Stomach smooth muscle (tissue), 2 donors: Measurements from ENCODE around the gene BMP6.

Source experiments
- H3K27ac ChIP-seq: one replicate; pipeline ENCODE4 v1.7.0; 2013; ENCODE audit warnings: mild to moderate bottlenecking, low read length, inconsistent platforms
- H3K27me3 ChIP-seq, 2 donors: one replicate each; pipeline ENCODE4 v1.7.0; 2013; ENCODE audit warnings: low read length in 2 of 2; ENCODE audit not compliant: insufficient read depth in 2 of 2, control insufficient read depth in 1 of 2
- H3K36me3 ChIP-seq, 2 donors: one replicate each; pipeline ENCODE4 v1.7.0; 2013; ENCODE audit warnings: low read length in 2 of 2; ENCODE audit not compliant: control insufficient read depth in 2 of 2, insufficient read depth in 2 of 2
- H3K4me1 ChIP-seq: one replicate; pipeline ENCODE4 v1.7.0; 2013; ENCODE audit warnings: low read length; ENCODE audit not compliant: control insufficient read depth, insufficient read depth
- H3K4me3 ChIP-seq, 2 donors: one replicate each; pipeline ENCODE4 v1.7.0; 2013; ENCODE audit warnings: low read length in 2 of 2
- H3K9ac ChIP-seq, 2 donors: one replicate each; pipeline ENCODE4 v1.7.0; 2013; ENCODE audit warnings: low read length in 2 of 2, mild to moderate bottlenecking in 1 of 2
- H3K9me3 ChIP-seq, 2 donors: one replicate each; pipeline ENCODE4 v1.7.0; 2013; ENCODE audit warnings: low read length in 2 of 2; ENCODE audit not compliant: control insufficient read depth in 2 of 2
- donor health status: healthy.
- donor health status: Pancreatic carcinoma.

The BMP6 gene

DNA sequence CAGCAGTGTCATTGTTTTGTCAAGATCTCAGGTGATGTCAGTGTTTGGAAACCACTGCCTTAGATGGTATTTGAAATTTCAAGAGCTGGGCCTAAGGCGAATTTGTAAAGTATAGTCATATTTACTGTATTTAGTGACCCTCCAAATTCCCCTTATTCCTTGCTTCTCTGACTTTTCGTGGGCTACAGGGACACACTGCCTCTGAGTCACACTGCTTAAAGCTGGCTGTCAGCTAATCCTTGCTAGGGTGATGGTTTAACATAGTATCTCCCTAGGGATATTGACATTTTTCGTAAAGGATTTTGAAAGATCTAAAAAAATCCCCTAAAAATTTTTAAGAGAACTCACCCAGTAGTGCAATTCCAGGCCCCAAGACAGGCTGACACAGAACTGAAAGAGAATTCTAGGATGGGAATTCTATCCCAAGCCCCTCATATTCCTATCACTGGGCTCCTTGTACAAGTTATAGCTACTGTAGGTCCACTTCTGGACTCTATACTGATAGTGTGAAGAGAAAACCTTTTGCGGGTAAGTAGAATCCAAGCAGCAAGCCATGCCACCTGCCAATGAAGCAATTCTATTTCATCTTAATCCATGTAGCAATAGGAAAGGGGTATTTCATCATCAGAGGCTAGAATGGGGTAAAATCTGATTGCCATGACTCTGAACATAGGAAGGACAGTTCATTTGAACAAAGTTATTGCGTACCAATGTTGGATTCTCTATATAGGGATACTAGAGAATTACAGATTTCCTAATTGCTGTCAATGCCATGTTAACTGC, 4.3 kb downstream of the BMP6 start:
- peaks cover 26% of the 10 kb centered on the region for H3K4me1 ChIP-seq
- no peak overlapping the region for H3K4me3 ChIP-seq
- no peaks in the 10 kb centered on the region for H3K36me3 ChIP-seq
- no peak overlapping the region for H3K27ac ChIP-seq
- H3K9ac ChIP-seq, result no peak overlapping the region
- peaks cover 34 to 72% of the 10 kb centered on the region in 2 donors for H3K27me3 ChIP-seq
- H3K9me3 ChIP-seq, result no peaks in the 10 kb centered on the region

DNA sequence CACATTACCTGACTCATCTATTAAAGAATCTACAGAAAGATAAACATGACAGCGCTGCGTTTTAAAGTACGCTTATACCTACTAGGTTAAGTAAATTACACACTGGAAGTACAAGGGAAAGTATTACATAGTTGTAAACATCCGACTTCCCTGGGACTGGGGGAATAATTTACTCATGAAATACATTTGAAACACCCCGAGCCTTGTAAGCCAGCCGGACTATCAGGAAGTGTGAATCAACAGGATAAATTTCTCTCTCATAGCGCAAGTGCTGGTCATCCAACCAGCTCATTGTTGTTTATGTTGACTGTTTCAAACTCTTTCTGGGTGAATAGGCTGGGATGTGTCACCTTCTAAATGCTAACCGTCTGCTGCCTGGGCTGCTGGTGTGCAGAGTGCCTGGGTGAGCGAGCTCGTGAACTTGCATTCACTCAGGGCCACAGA, 4.9 kb downstream of the BMP6 start:
- no peaks in the 10 kb centered on the region for H3K9me3 ChIP-seq
- peaks cover 34 to 67% of the 10 kb centered on the region in 2 donors for H3K27me3 ChIP-seq
- H3K27ac ChIP-seq, result no peak overlapping the region
- no peaks in the 10 kb centered on the region for H3K36me3 ChIP-seq
- peaks cover 26% of the 10 kb centered on the region for H3K4me1 ChIP-seq
- H3K4me3 ChIP-seq, result no peak overlapping the region
- H3K9ac ChIP-seq, result no peak overlapping the region

DNA sequence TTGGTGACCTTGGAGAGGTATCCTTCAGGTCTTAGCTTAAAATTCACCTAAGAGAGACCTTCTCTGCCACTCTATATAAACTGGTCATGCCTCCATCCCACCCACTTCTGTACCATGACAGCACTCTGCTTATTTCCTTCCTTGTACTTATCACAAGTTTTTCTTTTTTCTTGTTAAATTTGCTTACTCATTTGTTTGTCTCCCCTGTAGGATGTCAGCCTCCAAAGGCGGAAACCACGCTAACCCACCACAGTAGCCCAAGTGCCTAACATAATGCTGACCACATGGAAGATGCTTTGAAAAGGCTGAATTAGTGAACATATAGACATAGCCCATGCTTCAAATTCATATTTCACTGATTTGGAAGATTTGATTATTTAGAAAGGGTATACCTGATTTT, 5.4 kb downstream of the BMP6 start:
- Histone ChIP-seq H3K36me3 (no peaks in the 10 kb centered on the region), H3K4me3 (no peak overlapping the region), H3K9me3 (no peaks in the 10 kb centered on the region), H3K27me3 (peaks cover 34 to 66% of the 10 kb centered on the region in 2 donors), H3K27ac (no peak overlapping the region), H3K9ac (no peak overlapping the region), H3K4me1 (peaks cover 24% of the 10 kb centered on the region)

DNA sequence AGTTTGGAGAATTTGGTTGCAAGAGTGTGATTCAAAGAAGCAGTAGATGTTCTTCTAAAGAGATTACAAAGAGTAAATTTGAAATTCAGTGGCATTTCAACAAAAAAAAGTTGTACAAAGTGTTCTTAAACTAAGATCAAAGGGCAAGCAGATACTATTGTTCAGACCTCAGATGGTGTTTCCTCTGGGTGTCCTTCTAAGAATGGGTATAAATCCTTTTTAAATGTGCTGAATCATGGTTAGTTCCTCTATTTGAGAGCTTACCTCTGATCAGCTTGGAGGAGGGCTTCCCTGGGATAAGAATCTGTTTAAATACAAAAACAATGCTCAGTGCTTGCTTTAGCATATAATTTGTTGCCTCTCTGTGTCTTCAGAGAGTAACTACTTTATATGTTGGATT, 6.3 kb downstream of the BMP6 start:
- Histone ChIP-seq H3K4me3 (no peak overlapping the region), H3K27me3 (peaks cover 34 to 59% of the 10 kb centered on the region in 2 donors), H3K9ac (no peak overlapping the region)

DNA sequence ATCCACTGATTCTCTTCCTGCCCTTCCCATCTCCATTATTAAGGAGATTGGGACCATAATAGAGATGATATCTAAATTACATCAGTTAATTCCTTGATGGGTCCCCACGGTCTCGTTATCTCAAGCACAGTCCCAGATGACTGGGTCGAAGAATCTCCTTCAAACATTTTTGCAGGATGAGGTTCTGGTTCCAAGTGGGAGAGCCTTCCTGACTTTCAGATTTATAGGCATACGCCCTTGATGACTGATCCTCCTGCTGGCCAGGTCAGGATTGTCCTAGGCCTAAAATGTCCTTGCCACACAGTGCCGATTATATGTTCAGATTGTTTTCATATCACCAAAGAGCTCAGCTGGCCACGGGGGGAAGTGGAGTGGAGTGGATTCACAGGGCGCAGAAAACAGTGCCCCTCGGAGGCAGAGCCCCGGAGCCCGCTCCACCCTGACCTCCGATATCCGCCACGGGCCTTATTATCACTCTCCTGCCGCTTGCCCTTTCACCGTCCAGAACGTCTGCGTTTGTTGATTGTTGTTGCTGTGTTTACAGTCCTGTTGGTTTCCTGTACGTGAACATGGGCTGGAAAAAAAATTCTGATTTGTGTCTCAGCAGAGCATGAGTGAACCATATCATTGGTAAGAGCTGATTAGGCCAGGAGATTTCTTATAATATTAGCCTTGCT, 8.9 kb downstream of the BMP6 start:
- Histone ChIP-seq H3K36me3 (no peaks in the 10 kb centered on the region), H3K4me1 (no peaks in the 10 kb centered on the region), H3K9me3 (no peaks in the 10 kb centered on the region), H3K27me3 (peaks cover 19 to 33% of the 10 kb centered on the region in 2 donors), H3K9ac (no peak overlapping the region), H3K27ac (no peak overlapping the region), H3K4me3 (no peak overlapping the region)

More for the DNA sequence above, 6.3 kb downstream of the BMP6 start:
- Histone ChIP-seq H3K36me3 (no peaks in the 10 kb centered on the region), H3K9me3 (no peaks in the 10 kb centered on the region), H3K4me1 (peaks cover 16% of the 10 kb centered on the region), H3K27ac (no peak overlapping the region)

DNA sequence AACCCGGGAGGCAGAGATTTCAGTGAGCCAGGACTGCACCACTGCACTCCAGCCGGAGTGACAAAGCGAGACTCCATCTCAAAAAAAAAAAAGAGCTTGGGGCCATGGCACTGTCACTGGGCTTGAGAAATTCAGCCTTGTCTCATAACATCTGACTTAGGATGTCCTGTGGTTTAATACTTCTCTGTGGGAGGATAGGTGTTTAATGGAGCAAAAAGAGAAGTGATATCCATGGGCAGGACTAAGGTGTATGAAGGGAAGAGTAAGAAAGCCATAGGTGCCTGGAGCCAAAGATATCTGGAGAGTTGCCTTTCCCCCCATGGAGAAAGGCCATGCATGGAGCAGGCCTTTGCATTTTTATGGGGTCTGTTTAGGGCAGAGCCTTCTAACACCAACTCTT, 11.2 kb downstream of the BMP6 start:
- Histone ChIP-seq H3K27ac (no peak overlapping the region), H3K9ac (no peak overlapping the region), H3K36me3 (no peaks in the 10 kb centered on the region), H3K4me1 (no peaks in the 10 kb centered on the region), H3K27me3 (peaks cover 5 to 12% of the 10 kb centered on the region in 2 donors), H3K9me3 (no peaks in the 10 kb centered on the region), H3K4me3 (no peak overlapping the region)

DNA sequence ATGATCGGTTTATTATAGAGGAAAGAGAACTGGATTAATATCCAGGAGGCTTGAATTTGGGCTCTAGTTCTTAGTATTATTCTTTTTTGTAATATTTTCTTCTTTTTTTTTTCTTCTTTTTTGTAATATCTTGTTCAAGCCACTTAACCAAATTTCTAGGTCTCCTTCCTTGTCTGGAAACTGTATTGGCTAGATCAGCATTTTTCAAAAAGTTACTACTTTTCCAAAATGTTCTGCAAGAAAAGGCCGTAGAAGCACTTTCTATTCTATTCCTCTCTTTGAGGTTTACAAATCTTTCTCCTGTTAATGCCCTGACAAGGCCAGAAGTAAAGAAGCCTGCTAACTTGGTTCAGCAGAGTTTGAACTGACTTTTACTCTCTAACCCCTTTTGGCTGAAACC, 12.0 kb downstream of the BMP6 start:
- Histone ChIP-seq H3K27ac (no peak overlapping the region), H3K36me3 (no peaks in the 10 kb centered on the region), H3K4me1 (no peaks in the 10 kb centered on the region), H3K4me3 (no peak overlapping the region), H3K9ac (no peak overlapping the region), H3K9me3 (no peaks in the 10 kb centered on the region), H3K27me3 (peaks cover 7 to 8% of the 10 kb centered on the region in 2 donors)

DNA sequence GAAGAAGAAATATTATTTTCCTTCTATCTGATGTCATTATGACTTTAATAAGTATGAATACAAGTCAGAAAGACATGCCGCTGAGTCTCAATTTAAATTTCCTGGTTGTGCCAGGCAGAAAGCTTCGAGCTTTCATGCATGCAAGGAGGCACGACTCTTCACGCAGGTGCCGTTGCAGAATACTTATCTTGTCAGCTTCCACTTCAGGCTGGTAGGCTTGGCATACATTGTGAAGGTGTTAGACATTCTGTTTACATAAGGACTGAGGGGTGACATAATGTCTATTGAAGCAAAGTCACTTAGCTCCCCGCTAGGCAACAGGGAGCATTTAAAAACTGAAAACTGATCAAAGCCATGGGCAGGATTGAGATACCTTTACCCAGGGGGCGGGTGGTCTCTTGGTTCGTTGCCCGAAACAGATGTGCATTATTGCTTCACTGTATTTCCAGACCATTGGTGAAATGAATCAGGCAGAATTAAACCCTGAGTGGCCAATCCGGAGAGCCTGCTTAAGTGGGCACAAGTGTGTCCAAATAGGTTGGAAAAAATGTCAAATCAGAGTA, 16.4 kb downstream of the BMP6 start:
- H3K27me3 ChIP-seq, result peaks cover 3 to 7% of the 10 kb centered on the region in 2 donors
- no peaks in the 10 kb centered on the region for H3K9me3 ChIP-seq
- H3K4me3 ChIP-seq, result no peak overlapping the region
- no peak overlapping the region for H3K27ac ChIP-seq
- H3K9ac ChIP-seq, result no peak overlapping the region
- H3K36me3 ChIP-seq, result no peaks in the 10 kb centered on the region
- no peaks in the 10 kb centered on the region for H3K4me1 ChIP-seq

DNA sequence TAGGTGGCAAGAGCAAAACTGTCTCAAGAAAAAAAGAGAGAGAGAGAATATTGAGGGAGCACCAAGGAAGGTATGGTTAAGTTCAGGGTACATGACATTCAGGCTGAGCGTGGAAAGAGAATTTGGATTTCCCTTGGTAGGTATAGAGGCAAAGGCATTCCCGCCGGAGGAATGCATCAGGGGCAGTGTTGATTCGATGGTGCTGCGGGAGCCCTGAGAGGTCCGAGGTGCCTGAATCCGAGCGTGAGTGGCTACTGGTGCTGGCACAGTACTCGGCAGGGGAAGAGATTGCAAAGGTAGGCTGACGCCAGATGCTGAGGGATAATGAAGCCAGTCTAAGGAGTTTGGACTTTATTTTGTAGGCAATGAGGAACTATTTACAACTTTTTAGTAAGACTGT, 20.0 kb downstream of the BMP6 start:
- no peaks in the 10 kb centered on the region for H3K4me1 ChIP-seq
- H3K36me3 ChIP-seq, result no peaks in the 10 kb centered on the region
- H3K27ac ChIP-seq, result no peak overlapping the region
- H3K27me3 ChIP-seq, result peaks cover 3 to 10% of the 10 kb centered on the region in 2 donors
- H3K4me3 ChIP-seq, result no peak overlapping the region
- H3K9ac ChIP-seq, result no peak overlapping the region
- no peaks in the 10 kb centered on the region for H3K9me3 ChIP-seq

DNA sequence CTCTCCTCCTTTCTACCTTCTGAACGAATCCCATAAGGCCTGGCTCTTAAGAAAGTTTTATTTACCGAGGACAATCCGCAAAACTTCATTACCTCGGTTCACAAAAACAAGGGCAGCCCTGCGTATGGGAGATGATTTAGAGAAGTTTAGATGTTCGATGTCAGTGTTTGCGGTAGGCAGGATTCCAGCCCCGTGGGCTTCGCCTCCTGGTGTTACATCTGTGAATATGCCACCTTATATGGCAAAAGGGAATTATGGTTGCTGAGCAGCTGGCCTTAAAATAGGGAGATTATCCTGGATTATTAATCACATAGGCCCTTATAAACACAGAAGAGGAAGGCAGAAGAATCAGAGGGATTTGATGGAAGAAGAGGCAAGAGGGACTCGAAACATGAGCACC, 21.1 kb downstream of the BMP6 start:
- no peak overlapping the region for H3K27ac ChIP-seq
- H3K4me3 ChIP-seq, result no peak overlapping the region
- H3K9ac ChIP-seq, result no peak overlapping the region
- peaks cover 3 to 9% of the 10 kb centered on the region in 2 donors for H3K27me3 ChIP-seq
- H3K4me1 ChIP-seq, result no peaks in the 10 kb centered on the region
- no peaks in the 10 kb centered on the region for H3K9me3 ChIP-seq
- H3K36me3 ChIP-seq, result no peaks in the 10 kb centered on the region

DNA sequence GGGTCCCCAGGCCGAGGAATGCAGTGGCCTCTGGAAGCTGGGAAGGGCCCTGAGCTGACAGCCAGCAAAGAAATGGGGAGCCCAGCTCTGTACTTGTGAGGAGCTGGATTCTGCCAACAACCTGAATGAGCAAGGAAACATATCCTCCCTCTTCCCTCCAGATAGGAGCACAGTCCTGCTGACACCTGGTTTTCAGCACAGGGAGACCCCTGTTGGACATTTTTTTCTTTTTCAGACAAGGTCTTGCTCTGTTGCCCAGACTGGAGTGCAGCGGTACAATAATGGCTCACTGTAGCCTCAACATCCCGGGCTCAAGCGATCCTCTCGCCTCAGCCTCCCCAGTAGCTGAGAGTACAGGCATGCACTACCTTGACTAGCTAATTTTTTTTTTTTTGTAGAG, 21.5 kb downstream of the BMP6 start:
- Histone ChIP-seq H3K27me3 (peaks cover 3 to 7% of the 10 kb centered on the region in 2 donors), H3K27ac (no peak overlapping the region), H3K4me3 (no peak overlapping the region), H3K9ac (no peak overlapping the region), H3K9me3 (no peaks in the 10 kb centered on the region), H3K36me3 (no peaks in the 10 kb centered on the region), H3K4me1 (no peaks in the 10 kb centered on the region)
